ENCODE results near the gene MRC1.

DNA sequence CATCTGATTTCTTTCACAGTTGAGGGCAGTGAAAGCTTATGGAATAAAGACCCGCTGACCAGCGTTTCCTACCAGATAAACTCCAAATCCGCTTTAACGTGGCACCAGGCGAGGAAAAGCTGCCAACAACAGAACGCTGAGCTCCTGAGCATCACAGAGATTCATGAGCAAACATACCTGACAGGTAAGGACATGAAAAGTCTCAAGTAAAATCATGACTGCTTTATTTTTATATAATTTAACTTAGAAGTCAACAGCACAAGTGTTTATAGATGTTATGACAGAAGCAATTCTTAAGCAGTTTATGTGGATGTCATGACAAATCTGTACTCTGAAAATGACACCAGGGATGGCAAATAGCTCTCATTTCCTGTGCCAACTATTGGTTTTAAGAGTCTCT is 24.5 kb downstream of the MRC1 start:
- TF ChIP-seq, protein P1, sequence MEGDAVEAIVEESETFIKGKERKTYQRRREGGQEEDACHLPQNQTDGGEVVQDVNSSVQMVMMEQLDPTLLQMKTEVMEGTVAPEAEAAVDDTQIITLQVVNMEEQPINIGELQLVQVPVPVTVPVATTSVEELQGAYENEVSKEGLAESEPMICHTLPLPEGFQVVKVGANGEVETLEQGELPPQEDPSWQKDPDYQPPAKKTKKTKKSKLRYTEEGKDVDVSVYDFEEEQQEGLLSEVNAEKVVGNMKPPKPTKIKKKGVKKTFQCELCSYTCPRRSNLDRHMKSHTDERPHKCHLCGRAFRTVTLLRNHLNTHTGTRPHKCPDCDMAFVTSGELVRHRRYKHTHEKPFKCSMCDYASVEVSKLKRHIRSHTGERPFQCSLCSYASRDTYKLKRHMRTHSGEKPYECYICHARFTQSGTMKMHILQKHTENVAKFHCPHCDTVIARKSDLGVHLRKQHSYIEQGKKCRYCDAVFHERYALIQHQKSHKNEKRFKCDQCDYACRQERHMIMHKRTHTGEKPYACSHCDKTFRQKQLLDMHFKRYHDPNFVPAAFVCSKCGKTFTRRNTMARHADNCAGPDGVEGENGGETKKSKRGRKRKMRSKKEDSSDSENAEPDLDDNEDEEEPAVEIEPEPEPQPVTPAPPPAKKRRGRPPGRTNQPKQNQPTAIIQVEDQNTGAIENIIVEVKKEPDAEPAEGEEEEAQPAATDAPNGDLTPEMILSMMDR (IDR thresholded peaks at IDR 0.05 in 2 of 3, conservative IDR thresholded peaks at IDR 0.05 in 1 of 3; ENCODE audit: borderline replicate concordance in 1 of 3, insufficient read depth in 1 of 3, low read depth in 2 of 3, low read length in 2 of 3): no peak
- TF ChIP-seq POLR2A (IDR thresholded peaks at IDR 0.05; ENCODE audit: borderline replicate concordance, extremely low read depth, insufficient read depth, insufficient read length): no peak
- no peak for TF ChIP-seq RAD21 (IDR thresholded peaks at IDR 0.05; ENCODE audit: low read depth)
- no peak for TF ChIP-seq EZH2 (IDR thresholded peaks at IDR 0.05)
- no peak for TF ChIP-seq REST (IDR thresholded peaks at IDR 0.05; ENCODE audit: low read depth)
- no peak for TF ChIP-seq ATF3 (IDR thresholded peaks at IDR 0.05)
- TF ChIP-seq MAX (IDR thresholded peaks at IDR 0.05): no peak
- no peak for TF ChIP-seq EZH2phosphoT487 (IDR thresholded peaks at IDR 0.05; ENCODE audit: borderline replicate concordance)
- no peak for TF ChIP-seq SIN3A (IDR thresholded peaks at IDR 0.05; ENCODE audit: low read depth)

Measured in HCT116 (cell line).